ENCODE measurements around the gene EYA4.

- no peak for TF ChIP-seq CTCF (IDR thresholded peaks at IDR 0.05)
- TF ChIP-seq POLR2A (IDR thresholded peaks at IDR 0.05): no peak
Measured at GRCh38 chr6:133257545-133258105, 16.5 kb downstream of the EYA4 start.
